Activated T-cell treated with anti-CD3 and anti-CD28 coated beads for 48 hours (primary cell): ENCODE results near the gene PHAF1.
"Not testable (repeated sequence)": the region's sequence is repeated elsewhere in the genome, so short reads cannot be mapped to it uniquely, and the experiment has no call there.

ENCODE experiments used
- DNase-seq: peaks from one replicate; pipeline ENCODE4 v3.0.0-alpha.2; 2020; ENCODE audit warnings: low read depth

PHAF1 gene

GRCh38 chr16:67105246-67105645 lies 4.5 kb upstream of the PHAF1 start:
- no peak for DNase-seq

- no peak for DNase-seq
These were observed 3.9 kb upstream of the PHAF1 start for GRCh38 chr16:67105881-67106280.

- DNase-seq, result no peak
These were observed 1.3 kb upstream of the PHAF1 start for GRCh38 chr16:67108489-67108888.

GRCh38 chr16:67108931-67109406 lies 772 bp upstream of the PHAF1 start:
- no peak for DNase-seq

GRCh38 chr16:67111951-67112444 lies 2.3 kb downstream of the PHAF1 start:
- no peak for DNase-seq

GRCh38 chr16:67112591-67113399 lies 3.1 kb downstream of the PHAF1 start:
- no peak for DNase-seq

- no peak for DNase-seq
These were observed 5.1 kb downstream of the PHAF1 start for GRCh38 chr16:67114793-67115192.

- DNase-seq, result no peak
These were observed 5.9 kb downstream of the PHAF1 start for GRCh38 chr16:67115639-67116038.

GRCh38 chr16:67116388-67117311 lies 6.9 kb downstream of the PHAF1 start:
- DNase-seq, result no peak

- no peak for DNase-seq
These were observed 8.0 kb downstream of the PHAF1 start for GRCh38 chr16:67117716-67118115.

- DNase-seq, result no peak
These were observed 10.3 kb downstream of the PHAF1 start for GRCh38 chr16:67120025-67120424.

GRCh38 chr16:67122799-67123198 lies 13.1 kb downstream of the PHAF1 start:
- DNase-seq, result not testable (repeated sequence)

- no peak for DNase-seq
These were observed 18.7 kb downstream of the PHAF1 start for GRCh38 chr16:67128417-67128816.

GRCh38 chr16:67128887-67129286 lies 19.1 kb downstream of the PHAF1 start:
- no peak for DNase-seq

- no peak for DNase-seq
These were observed 19.7 kb downstream of the PHAF1 start for GRCh38 chr16:67129422-67129821.

GRCh38 chr16:67137605-67138004 lies 27.9 kb downstream of the PHAF1 start:
- DNase-seq, result no peak

GRCh38 chr16:67141391-67141790 lies 31.6 kb downstream of the PHAF1 start:
- DNase-seq, result no peak

- DNase-seq, result no peak
These were observed 32.6 kb downstream of the PHAF1 start for GRCh38 chr16:67142342-67142741.

- no peak for DNase-seq
These were observed 35.2 kb downstream of the PHAF1 start for GRCh38 chr16:67144943-67145342.

- DNase-seq, result no peak
These were observed 36.0 kb downstream of the PHAF1 start for GRCh38 chr16:67145746-67146145.

- no peak for DNase-seq
These were observed 37.0 kb downstream of the PHAF1 start for GRCh38 chr16:67146523-67147357.
